H1 (cell line): ENCODE measurements around the gene ADRM1. TPM values are rescaled to one million over a fixed set of nuclear protein-coding genes. Genes with fewer than 3 reads are reported as not detected.

ENCODE experiments used
- KDM1A ChIP-seq: fragments of 200-600, 300-600 bp; sonication (generic); IDR thresholded peaks from 2 replicates; pipeline ENCODE4 v1.7.1; 2016; ENCODE audit warnings: mild to moderate bottlenecking, low read length, borderline replicate concordance
- MAFK ChIP-seq: IDR thresholded peaks from 2 replicates; pipeline ENCODE4 v1.6.1; 2012; ENCODE audit warnings: low read depth, mild to moderate bottlenecking, improper control_type of control experiment, low read length
- polyA plus RNA-seq, 7 experiments: library from polyadenylated mRNA; depleted of rRNA in 3 of 7; stranded (reverse) in 5 of 7; unstranded in 2 of 7; fragments of >200 nt in 5 of 7; fragments of 200-250 nt in 2 of 7; gene quantifications; 1 replicate in 5 of 7; 2 replicates in 1 of 7; 4 replicates in 1 of 7; pipeline versions ENCODE4 v1.2.1 to v1.2.3, GENCODE V29; 2011 to 2013; ENCODE audit warnings: missing spikeins in 2 of 7, mixed read lengths in 2 of 7
- total RNA-seq: library from RNA; stranded (reverse); fragmentation: NEBNext Ultra II Directional; extraction: Animal tissue kit (Norgen Biotek cat#: 25700); gene quantifications from 2 replicates; pipeline ENCODE4 v1.2.1, GENCODE V29; 2021

The ADRM1 gene
- total and polyA plus RNA-seq, 2 of the 8 experiments (the other 6 are each of a cell fraction or from before 2014, with no cell fraction given), result 126 to 214 TPM

DNA sequence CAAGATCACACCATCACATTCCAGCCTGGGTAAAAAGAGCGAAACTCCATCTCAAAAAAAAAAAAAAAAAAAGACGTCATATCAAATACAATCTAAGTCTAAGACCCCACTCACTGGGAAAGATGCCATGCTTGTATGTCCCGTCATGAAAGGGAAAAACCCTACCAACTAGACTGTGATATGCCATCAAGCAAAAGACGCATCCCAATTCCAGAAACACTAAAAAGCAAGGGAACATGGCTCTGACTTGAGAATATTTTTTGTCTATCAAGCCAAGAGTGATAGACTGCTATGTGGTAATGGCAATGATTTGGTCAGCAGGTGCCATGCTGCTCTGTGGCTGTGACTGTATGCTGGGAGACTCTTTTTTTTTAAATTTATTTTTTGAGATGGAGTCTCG is 41.3 kb downstream of the ADRM1 start (continued):
- TF ChIP-seq MAFK (no peak), KDM1A (no peak)
